ENCODE results near the gene IKZF3. TPM values are rescaled to one million over a fixed set of nuclear protein-coding genes. Genes with fewer than 3 reads are reported as not detected.

Gene IKZF3
- total RNA-seq, 2 experiments from 2014 or later, result 39.7 to 39.9 TPM

GRCh38 chr17:39738983-39739884 lies 124.9 kb downstream of the IKZF3 start:
- peaks cover 24% of the 10 kb centered on the region for H3K4me1 ChIP-seq (ENCODE audit: insufficient read depth, low read length)
- Mint-ChIP-seq H3K4me3 (no peak overlapping the region), H3K9me3 (no peaks in the 10 kb centered on the region), H3K4me1 (ENCODE audit: low read depth) (peaks cover 6% of the 10 kb centered on the region), H3K36me3 (ENCODE audit: low read depth) (no peaks in the 10 kb centered on the region), H3K27ac (peak overlapping the region; percentile 68), H3K27me3 (peaks cover 20% of the 10 kb centered on the region)
- no peaks in the 10 kb centered on the region for H3K36me3 ChIP-seq (ENCODE audit: insufficient read depth, low read length)
- H3K27me3 ChIP-seq (ENCODE audit: control insufficient read depth in 1 of 2, insufficient read depth in 2 of 2, low read length in 2 of 2), result peaks cover 10 to 22% of the 10 kb centered on the region in 2 experiments
- H3K27ac ChIP-seq (ENCODE audit: low read depth in 1 of 2, low read length in 2 of 2), result no peak overlapping the region
- ATAC-seq (ENCODE audit: poor library complexity) (no peak), DNase-seq (no peak)
- no peak for TF ChIP-seq CTCF (IDR thresholded peaks at IDR 0.05)
- intact Hi-C loops (cut with DNase I, micrococcal nuclease), result no loop called here
- ChIA-PET POLR2A (interaction anchor here (1.3 kb wide), 1 partner anchor 14 kb away, joined by 3 read pairs; no protein-coding TSS in a partner anchor), CTCF (interaction anchor here (2.5 kb wide), 1 partner anchor 8 kb away, joined by 9 read pairs; the partner anchor contains the start of gene MIEN1)
- H3K4me3 ChIP-seq (ENCODE audit: low read length), result no peak overlapping the region
- H3K9me3 ChIP-seq (ENCODE audit: control insufficient read depth in 1 of 2, insufficient read depth in 1 of 2, low read length in 2 of 2), result peaks cover 0 to 12% of the 10 kb centered on the region in 2 experiments

GRCh38 chr17:39738568-39738901 lies 125.6 kb downstream of the IKZF3 start:
- peaks cover 6% of the 10 kb centered on the region for H3K4me1 Mint-ChIP-seq (ENCODE audit: low read depth)

More at GRCh38 chr17:39738568-39738901, 125.6 kb downstream of the IKZF3 start:
- POLR2A ChIA-PET, result no interaction called here
- no peaks in the 10 kb centered on the region for H3K36me3 ChIP-seq (ENCODE audit: insufficient read depth, low read length)
- no peak overlapping the region for H3K4me3 ChIP-seq (ENCODE audit: low read length)
- peaks cover 10 to 22% of the 10 kb centered on the region in 2 experiments for H3K27me3 ChIP-seq (ENCODE audit: control insufficient read depth in 1 of 2, insufficient read depth in 2 of 2, low read length in 2 of 2)
- H3K27ac ChIP-seq (ENCODE audit: low read depth in 1 of 2, low read length in 2 of 2), result no peak overlapping the region
- peak overlapping the region; percentile 93 for H3K4me3 Mint-ChIP-seq
- H3K27ac Mint-ChIP-seq, result peak overlapping the region; percentile 68
- no peaks in the 10 kb centered on the region for H3K36me3 Mint-ChIP-seq (ENCODE audit: low read depth)
- CTCF ChIA-PET, result interaction anchor here (2.5 kb wide), 1 partner anchor 8 kb away, joined by 9 read pairs; the partner anchor contains the start of gene MIEN1
- peaks cover 24% of the 10 kb centered on the region for H3K4me1 ChIP-seq (ENCODE audit: insufficient read depth, low read length)
- H3K9me3 ChIP-seq (ENCODE audit: control insufficient read depth in 1 of 2, insufficient read depth in 1 of 2, low read length in 2 of 2), result peaks cover 0 to 12% of the 10 kb centered on the region in 2 experiments
- ATAC-seq (ENCODE audit: poor library complexity) (peak; percentile 100), DNase-seq (peak in 13 of 14 experiments; percentile 19 to 87 (median 48))
- intact Hi-C loops (cut with DNase I, micrococcal nuclease), result no loop called here
- TF ChIP-seq CTCF (IDR thresholded peaks at IDR 0.05), result no peak
- peaks cover 20% of the 10 kb centered on the region for H3K27me3 Mint-ChIP-seq
- H3K9me3 Mint-ChIP-seq, result no peaks in the 10 kb centered on the region
